NCI-H748 treated with DMSO at 0.1 percent for 48 hours (cell line): ENCODE data around the gene RPS27.

Experiments used
- DNase-seq: peaks from one replicate; lab custom pipeline; 2025; lab: John Stamatoyannopoulos, UW

The RPS27 gene

DNA sequence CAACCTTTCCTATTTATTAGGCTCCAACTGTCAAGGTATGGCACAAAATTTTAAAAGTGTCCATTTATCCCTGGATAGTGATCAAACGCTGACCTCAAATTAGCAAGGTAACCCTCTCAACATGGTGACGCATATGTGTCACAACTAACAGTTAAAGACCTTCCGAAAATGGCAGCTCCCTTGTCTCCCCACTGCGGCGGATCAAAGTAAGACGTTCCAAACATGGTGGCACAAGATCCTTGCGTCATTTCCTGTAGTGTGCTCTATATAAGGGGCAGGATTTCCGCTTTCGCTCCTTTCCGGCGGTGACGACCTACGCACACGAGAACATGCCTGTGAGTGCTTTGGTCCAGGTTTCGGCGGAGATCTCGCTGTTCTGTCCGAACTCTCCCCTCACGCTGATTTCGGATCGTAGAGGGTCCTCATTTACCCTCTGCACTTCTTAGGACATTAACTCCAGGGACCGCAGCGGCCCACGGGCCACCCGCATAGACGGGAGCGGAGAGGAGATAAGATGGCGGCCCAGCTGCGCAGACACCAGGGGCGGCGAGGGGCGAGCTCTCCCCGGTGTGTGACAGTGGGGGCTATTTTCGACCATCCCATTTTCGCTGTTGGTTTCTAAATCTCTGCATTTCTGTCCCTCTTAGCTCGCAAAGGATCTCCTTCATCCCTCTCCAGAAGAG lies at the start of gene RPS27:
TSS of gene RPS27 (plus strand) at position 295 of the 683 bp plus-strand sequence. CDS start at position 330, 35 bp downstream.
- DNase-seq = peak; percentile 97

DNA sequence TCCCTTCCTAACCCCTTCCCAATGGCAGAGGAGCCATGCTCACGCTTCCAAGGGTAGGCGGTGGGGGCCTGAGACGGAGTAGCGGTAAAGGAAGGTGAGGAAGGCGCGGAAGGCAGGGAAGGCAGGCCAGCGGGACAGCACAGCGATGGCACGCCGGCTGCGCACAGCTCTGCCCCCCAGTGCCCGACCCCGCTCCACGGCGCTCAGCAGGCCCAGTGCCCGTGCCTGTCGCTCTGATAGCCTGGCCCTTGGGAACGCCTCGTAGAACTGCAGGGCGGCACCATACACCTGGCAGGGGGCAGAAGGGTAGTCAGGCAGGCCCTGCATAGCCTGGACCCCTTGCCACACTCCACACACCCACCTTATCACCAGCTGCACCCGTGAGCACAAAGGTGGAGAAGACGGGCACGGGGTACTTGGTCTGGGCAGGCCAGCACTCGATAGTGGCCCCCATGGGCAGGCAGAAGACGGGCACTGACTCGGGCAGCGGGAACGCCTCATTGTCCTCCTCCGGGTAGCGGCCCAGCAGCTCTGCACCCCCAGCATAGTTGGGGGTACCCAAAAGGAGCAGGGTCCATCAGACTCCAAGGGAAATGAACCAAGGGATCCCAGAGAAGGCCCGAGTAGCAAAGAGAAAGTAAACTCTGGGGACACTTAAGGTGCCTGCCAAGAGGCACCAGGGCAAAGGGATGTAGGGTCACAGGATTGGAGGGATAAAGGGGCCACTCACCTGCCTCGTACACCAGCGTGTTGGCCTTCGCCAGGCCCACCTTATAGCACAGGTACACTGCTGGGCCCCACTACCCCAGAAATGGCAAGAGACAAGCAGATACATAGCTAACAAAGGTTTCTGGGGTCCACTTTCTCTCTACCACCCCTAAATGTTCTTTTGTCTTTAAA lies 48.5 kb upstream of the RPS27 start:
- no peak for DNase-seq

DNA sequence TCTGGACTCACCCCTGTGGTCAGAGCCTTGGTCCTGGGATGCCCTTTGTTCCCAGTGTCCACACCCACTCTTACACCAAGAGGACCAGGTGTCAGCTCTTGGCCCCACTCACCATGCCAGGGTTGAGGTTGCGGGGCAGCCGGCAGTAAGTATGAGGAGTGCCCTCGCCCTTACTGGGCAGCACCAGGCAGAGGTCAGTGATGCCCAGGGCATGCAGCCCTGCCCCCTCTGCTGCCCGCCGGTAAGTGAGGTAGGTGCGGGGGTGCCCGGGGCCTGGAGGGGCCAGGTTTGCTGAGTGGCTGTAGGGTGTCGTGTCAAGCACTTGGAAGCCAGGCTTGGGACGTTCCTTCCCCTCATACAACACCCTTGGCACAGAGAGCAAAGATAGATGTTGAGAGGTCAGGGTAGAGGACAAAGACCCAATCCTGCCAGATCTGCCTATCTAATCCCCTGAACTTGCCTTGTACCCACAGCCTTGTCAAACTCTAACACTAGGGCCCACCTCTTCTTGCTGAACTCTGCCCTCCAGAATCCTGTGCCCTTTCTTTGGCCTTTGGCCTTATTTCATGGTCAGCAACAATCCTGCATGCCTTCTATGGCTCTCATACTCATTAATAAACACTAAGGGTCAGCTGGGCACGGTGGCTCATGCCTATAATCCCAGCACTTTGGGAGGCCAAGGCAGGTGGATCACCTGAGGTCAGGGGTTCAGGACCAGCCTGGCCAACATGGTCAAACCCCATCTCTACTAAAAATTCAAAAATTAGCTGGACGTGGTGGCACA lies 47.6 kb upstream of the RPS27 start:
- no peak for DNase-seq

DNA sequence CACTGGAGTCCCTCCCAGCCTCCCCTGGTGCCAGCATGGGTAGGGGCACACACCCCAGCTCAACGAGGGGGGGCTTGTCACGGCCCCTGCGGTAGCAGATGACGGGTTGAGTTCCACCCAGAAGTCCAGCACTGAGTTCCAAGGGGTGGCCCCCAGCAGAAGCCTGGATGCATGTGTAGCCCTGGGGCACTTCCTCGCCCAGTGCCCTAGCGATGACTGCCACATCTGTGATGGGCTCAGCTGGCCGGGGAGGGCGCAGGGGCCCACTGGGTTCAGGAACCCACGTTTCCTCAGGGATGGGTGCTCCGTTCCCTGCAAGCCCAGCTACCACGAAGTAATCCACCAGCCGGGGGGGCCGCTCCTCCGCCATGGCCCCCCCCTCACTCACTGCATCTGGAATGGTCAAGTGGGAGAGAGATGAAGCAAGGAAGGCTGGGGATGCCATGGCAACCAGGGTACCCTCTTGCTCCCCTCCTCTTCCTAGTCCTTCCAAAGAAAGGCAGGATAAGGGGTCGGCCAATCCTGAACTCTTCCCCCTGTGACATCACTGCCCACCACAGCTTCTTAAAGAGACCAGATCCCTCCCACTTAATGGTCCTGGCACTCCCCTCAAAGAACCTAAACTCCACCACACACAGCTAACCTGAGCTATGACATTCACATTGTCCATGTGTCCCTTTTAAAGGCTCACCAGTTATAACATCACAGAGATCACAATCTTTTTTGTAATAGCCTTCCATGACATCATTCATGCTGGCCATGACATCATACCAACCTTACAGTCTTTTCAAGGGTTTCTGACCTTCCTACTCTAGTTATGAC lies 46.3 kb upstream of the RPS27 start:
- DNase-seq = no peak

DNA sequence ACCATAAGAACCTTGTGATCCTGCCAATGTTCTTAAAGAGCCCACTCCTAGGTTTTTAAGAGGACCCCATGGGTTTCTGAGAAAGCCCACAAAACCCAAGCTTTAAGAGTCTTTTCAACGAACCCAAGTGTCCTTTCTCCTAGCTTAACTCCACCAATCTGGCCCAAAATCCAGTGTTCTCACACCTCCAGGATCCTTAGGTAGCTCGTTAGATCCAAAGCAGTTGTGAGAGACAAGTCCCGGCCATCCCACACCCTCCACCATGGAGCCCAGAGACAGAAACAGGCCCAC lies 45.8 kb upstream of the RPS27 start:
- no peak for DNase-seq

DNA sequence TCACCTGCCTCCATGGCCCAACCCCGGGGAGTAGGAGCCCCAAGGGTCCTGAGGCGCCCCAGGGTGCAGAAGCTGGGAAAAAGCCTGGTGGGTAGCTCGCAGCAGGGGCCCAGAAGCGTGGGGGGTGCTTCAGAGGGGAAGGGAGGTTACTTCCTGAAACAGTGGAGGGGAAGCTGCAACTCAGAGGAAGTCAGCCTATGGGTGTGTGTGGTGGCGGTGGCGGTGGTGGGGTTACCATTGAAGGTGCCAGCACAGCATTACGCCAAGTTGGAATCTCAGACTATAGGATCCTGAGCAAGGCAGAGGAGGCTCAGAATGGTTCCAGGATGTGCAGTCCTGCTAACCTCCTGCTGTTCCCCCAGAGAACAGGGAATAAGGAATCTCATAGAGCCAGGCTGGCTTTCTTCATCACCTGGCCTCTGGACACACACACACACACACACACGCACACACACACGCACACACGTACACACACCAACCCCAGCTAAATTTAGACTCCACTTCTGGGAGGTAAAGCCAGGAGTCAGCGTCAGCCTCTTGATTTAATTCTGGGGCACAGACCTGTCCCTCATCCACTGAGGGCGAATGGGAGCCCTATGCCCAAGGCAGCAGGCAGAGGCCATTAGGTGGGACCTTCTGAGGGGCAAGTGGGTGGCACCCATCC lies 45.3 kb upstream of the RPS27 start:
- DNase-seq = no peak

DNA sequence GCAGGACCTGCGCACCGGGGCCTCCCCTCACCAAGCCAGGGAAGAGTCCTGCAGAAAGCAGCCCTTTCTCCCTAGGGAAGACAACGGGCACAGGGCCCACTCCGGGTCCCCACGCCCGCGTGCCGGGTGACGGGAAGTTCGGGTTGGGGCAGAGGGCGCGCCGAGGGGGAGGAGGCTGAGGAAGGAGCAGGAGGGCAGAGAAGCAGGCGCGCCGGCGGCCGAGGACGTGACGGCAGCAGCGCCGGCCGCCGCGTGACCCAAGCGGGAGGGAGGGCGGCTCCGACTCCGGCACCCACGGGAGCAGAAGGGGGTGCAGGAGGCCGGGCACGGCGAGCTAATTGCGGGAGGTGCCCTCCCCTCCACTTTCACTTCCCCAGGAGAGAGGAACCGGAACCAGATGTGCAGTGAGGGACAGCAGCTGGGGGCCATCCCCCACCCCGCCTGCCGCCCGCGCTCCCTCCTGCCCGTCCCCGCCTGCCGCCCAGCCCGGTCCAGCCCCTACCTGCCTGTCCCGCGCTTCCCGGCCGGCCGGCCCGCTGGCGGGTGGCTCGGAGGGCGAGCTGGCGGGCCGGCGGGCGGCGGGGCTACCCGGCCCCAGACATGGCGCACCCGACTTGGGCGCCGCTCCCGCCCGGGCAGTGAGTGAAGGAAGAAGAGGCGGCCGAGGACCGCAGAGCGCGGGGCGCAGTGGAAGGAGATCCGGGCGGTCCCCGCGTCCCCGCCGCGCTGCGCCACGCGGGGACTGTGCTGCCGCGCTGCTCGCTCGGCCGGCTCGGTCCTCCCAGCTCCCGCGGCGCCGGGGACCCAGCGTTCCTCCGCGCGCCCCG lies 44.6 kb upstream of the RPS27 start:
- no peak for DNase-seq

DNA sequence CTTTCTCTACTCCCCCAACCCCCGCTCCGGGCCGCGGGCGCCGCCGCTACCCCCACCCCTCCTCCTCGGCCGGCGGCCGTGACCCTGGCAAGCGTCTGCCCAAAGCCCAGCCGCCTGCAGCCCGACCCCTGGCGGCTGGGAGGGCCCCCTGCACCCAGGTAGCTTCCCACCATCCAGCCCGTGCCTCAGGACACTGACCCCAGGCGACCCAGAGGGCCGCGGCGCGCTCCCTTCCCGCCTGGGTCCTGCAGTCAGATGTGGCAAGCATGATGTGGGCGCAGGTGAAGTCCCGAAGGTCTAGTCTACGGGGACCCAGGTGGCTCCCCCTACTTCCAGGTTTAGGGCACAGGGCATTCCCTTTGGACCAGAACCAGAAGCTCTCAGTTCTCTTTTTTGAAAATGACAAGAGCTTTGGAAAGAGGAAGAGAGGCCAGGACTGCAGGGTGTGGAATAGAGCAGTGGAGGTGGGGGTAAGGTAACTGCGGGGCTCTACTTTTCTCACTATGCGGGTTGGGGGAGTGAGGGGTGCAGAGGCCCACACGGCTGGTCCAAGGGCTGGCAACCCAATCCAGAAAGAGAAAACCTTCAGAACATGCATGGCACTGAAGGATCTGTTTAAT lies 43.8 kb upstream of the RPS27 start, which contains the start of gene DENND4B:
TSS of gene DENND4B (minus strand) at position 97 of the 620 bp plus-strand sequence. CDS start 2,344 bp downstream, outside the sequence.
- DNase-seq = peak; percentile 53

DNA sequence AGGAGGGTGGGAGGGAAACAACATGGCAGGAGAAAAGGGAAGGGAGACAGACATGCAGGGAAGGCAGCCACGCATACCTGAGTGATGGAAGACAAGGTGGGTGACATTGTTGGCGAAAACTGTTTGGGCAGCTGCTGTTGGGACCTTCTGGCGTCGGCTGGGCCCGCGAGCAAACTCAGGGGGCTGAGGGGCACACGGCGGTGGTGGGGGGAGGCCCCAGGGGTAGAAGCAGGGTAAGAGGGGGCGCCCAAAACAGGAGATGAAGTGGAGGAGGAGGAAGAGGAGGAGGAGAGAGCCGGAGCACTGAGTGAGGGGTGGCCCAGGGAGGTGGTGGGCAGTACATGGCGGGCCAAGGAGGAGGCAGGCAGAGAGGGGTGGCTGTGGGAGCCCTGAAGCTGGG lies 39.4 kb upstream of the RPS27 start:
- DNase-seq = no peak

DNA sequence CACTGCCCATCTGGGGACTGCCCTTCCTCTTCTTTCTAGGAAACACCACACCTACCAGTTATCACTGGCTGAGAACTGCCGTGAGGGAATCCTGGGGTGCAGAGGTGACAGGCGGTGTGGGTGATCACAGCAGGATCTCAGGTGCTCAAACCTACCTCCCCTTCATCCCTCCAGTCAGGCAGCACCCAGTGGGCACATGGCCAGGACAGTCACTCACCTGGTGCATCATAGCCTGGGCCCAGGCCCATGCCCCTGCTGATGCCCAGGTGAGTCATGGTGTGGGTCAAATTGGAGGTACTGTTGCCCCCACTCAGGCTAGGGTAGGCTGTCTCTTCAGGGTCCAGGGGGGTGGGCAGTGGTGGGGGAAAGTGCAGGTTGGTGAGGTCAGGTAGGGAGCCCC lies 38.8 kb upstream of the RPS27 start:
- DNase-seq = no peak

DNA sequence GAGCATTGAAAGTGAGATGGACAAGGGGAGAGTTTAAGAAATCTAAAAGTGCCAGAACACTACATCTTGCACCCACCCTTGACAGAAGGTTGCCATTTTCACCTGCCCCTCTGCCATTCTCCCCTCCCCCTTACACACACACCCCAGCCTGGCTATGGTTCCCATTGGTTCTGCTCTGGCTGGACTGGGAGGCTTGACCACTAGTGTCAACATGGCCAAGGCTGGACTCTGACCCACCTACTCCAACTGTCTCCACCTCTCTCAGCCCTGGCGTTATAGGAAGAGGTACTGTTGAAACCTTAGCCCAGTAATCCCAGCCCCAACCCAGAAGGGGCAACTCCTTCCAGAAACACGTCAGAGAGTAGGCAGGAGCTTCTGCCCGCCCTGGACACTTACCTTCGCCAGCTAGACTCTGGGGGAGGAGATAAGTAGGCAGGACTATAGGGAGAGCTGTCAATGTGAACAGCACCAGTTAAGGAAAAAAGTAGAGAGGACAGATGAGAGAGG lies 36.6 kb upstream of the RPS27 start:
- DNase-seq = no peak

DNA sequence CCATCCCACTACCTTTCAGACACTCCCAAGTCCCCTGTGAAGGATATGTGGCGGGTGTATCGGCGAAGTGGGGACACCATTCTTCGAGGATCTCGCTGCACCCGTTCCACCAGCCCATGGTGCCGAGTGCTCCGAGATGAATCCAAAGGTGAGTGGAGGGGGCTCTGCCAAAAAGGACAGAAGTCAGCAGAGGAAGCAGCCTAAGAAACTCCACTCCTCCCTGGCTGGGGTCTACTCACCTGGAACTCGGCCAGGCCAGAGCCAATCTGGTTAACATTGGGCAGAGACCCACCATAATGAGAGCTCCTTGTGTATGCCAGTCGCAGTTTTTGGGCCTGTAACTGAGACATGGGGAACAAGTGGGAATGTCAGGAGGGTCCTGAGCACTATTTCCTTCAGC lies 35.7 kb upstream of the RPS27 start:
- DNase-seq = no peak

DNA sequence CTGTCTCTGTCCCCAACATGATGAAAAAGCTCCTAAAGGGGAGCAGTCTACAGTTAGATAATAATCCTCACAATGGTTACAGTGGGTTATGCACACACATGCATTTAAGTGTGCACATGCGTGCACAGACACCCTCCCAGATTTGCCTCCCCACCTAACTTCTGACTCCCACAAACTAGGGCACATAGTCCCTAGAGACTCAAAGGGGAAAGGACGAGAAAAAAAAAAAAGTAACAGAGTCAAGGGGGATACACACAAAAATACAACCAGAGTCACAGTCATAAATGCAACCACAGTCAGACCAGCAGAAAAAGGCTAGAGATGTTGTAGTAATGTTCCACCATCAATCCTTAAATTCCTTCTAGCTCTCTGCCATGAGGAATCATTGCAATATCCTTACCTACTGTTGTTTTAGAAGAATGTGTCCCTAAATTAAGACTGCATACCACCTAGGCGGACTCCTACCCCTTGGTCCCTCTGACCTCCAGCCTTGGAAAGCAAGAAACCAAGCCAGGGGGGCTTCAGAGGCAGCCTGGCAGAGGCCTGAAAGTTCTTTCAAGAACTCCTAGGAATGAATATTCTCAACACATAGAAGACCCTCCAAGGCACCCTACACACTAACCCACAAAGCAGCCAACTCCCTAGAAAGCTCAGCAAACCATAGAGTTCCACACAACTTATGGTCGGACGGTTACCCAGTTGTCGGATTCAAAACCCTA lies 33.4 kb upstream of the RPS27 start:
- no peak for DNase-seq

DNA sequence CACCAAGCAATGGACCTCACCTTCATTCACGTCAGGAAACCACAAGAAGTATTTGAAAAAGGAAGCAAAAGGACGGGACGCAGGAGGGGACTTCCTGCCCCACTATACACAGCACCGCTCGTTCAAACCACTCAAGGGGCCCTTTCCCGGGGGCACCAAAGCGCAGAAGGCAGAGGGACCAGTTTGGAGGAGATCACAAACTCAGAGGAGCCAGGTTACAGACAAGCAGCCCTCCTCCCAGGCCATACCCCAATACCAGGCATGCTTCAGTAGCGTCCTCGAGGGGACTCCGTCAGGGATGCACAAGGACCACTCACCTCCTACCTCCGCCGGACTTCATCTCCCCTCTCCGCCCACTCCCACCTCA lies 32.8 kb upstream of the RPS27 start:
- no peak for DNase-seq

DNA sequence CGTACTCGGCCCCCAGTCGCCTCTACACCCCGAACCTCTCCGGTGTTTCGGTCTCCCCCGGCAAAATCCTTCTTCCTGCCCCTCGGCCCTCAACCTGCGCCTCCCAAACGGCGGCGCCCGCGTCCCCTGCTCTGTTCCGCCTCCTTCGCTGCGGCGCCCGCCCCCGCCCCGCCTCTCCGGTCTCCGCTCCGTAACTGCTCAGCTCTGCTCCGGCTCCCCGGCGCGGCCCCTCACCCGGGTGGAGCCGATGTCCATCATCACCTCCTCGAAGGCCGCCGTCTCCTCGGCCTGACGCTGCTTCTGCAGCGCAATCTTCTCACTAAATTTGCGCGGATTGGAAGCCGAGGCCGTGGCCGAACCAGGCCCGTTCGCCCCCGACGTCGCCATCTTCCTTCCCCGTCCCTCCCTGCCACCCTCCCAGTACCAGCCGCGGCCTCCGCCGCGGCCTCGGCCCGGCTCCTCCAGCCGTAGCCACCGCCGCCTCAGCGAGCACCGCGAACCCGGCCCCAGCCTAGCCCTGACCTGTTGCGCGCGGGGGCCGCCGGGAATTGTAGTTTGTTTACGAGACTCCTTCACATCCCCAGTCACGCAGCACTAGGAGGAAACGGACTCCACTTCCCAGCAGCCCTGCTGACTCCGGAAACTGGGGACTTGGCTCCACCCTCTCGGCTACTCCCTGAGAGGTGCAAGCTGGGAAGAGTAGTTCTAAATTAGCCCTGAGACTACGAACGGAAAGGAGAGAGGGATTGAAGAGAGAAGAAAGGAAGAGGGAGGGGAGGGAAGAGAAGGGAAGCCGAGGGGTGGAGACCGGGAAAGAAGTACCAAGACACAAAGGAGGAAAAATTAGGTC lies 32.2 kb upstream of the RPS27 start, which contains the start of gene CRTC2:
TSS of gene CRTC2 (minus strand) at position 502 of the 850 bp plus-strand sequence. CDS start at position 387, 115 bp downstream.
- peak; percentile 98 for DNase-seq

DNA sequence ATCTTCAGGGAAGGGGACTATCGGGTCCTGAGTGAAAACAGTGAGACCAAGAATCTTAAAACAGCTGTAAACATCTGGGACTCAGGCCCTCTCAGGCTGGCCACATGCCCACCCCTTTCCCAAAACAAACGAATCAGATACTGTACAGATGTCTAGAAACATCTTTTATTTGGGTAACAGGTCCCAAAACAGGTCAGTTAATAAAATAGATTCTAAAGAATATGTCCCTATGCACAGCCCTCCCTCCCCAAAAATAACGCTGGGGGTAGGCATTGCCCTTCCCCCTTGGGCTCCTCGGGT lies 31.7 kb upstream of the RPS27 start:
- DNase-seq = no peak

DNA sequence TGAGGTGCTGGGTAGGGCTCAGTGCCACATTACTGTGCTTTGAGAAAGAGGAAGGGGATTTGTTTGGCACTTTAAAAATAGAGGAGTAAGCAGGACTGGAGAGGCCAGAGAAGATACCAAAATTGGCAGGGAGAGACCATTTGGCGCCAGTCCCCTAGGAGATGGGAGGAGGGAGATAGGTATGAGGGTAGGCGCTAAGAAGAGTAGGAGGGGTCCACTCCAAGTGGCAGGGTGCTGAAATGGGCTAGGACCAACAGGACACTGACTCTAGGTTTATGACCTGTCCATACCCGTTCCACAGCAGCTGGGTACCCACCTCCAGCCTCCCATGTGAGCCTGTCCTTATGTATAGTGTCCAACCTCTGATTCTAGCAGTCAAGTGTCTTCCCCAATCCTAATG lies 31.1 kb upstream of the RPS27 start:
- no peak for DNase-seq

DNA sequence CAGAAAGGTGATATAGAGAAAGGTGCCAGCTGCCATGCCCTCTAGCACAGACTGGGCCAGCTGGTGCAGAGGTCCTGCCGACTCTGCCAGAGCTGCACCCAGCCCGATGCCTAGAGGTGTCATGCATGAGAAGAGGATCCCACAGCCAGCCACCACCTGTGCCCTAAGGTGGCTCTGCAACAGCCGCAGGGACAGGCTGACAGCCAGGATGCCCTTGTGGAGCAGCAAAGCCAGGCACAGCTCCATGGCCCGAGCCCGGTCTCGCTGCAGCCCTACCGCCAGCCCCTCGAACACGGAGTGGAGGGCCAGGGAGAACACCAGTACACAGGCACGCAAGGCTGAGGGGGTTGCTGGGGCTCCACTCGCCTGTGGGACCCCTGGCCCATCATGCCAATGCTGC lies 30.4 kb upstream of the RPS27 start:
- DNase-seq = no peak
